ENCODE data around the gene TTC22.
"Not testable (repeated sequence)": the region's sequence is repeated elsewhere in the genome, so short reads cannot be mapped to it uniquely, and the experiment has no call there.

TTC22 gene

GRCh38 chr1:54787604-54788003, 13.5 kb downstream of the TTC22 start:
- in situ Hi-C loops (cut with HindIII; ENCODE audit: low sequenced_read_pairs) = no loop called here

- in situ Hi-C loops (cut with HindIII; ENCODE audit: low sequenced_read_pairs) = no loop called here
Measured at GRCh38 chr1:54786778-54787177, 14.3 kb downstream of the TTC22 start.

DNA sequence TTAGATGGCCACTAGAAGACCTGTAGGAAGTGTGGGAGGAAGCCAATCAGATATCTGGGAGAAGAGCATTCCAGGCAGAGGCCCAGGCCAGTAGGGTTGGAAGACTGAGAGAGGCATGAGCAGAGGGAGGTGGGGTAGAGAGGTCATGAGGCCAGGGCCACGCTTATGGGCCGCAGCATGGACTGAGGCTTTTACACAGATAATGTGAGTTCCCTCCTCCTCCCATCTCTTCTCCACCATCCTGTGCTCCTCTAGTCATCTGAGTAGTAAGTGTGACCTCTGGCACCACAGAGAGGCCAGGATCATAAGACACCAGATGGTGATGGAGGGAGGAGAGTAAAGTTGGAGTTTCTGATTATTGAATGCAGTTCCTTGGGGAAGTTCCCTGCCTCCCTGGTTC, 17.1 kb downstream of the TTC22 start:
- in situ Hi-C loops (cut with HindIII; ENCODE audit: low sequenced_read_pairs) = no loop called here

DNA sequence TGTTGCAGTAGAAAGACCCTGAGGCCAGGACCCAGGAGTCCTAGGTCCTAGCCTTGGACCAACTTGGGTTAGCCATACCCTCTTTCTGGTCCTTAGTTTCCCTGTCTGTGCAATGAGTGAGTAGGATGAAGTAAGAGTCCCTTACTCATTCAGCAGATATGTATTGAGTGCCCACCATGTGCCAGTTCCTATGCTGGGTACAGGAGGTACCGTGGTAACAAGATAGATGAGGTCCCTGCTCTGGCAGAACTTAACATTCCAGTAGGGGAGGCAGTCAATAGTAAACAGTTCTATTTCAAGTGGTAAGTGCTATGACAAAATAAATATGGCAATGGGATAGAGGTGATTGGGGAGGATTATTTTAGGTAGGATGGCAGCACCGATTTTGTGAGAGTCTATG, 18.5 kb downstream of the TTC22 start:
- in situ Hi-C loops (cut with HindIII; ENCODE audit: low sequenced_read_pairs) = no loop called here

- in situ Hi-C loops (cut with HindIII; ENCODE audit: low sequenced_read_pairs) = no loop called here
Measured at GRCh38 chr1:54782156-54782555, 19.0 kb downstream of the TTC22 start.

GRCh38 chr1:54781023-54781723, 19.9 kb downstream of the TTC22 start:
- in situ Hi-C loops (cut with HindIII; ENCODE audit: low sequenced_read_pairs) = no loop called here

GRCh38 chr1:54777431-54777830, 23.7 kb downstream of the TTC22 start:
- in situ Hi-C loops (cut with HindIII; ENCODE audit: low sequenced_read_pairs) = no loop called here

- in situ Hi-C loops (cut with HindIII; ENCODE audit: low sequenced_read_pairs) = no loop called here
Measured at GRCh38 chr1:54777011-54777410, 24.1 kb downstream of the TTC22 start.

- in situ Hi-C loops (cut with HindIII; ENCODE audit: low sequenced_read_pairs) = not testable (repeated sequence)
Measured at GRCh38 chr1:54775828-54776721, 25.0 kb downstream of the TTC22 start.

DNA sequence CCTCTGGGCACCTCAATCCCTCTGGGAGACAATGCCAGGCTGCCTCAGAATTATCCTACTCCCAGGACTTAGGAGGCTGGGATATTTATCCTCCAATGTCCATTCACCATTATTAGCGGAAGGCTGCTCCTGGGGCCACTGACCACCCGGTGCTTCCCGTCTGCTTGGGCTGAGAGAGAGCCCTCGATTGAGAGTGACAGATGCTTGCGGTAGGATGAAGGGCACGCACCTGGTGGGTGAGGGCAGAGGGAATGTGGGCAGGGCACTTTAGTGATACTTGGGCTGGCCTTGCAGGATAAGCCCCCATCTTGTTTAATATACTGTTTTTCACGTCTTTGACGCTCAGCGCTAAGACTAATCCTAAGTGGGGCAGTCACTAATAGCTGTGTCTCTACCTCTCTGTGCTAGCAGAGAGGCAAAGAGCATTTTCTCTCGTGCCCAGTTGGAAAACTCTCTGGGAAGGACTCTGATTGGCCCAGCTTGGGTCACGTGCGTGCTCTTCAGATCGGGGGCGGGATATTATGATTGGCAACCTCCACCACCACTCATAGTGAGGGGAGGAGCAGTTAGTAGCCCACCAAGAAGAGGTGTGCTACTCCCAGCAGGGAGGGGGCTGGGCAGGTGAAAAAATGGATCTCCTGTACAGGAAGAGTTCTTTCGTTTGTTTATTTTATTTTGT, 26.2 kb downstream of the TTC22 start:
- in situ Hi-C loops (cut with HindIII; ENCODE audit: low sequenced_read_pairs) = no loop called here

DNA sequence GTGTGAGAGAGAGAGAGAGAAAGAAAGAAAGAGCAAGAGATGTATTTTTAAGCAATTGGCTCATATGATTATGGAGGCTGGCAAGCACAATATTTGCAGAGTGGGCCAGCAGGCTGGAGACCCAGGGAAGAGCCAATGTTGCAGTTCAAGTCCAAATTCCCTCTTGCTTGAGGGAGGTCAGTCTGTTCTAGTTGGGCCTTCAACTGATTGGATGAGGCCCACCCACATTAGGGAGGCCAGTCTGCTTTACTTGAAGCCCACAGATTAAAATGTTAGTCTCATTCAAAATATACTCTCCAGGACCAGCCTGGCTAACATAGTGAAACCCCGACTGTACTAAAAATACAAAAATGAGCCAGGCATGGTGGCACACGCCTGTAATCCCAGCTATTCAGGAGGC, 28.2 kb downstream of the TTC22 start:
- in situ Hi-C loops (cut with HindIII; ENCODE audit: low sequenced_read_pairs) = no loop called here

GRCh38 chr1:54768093-54768492, 33.0 kb downstream of the TTC22 start:
- in situ Hi-C loops (cut with HindIII; ENCODE audit: low sequenced_read_pairs) = no loop called here

DNA sequence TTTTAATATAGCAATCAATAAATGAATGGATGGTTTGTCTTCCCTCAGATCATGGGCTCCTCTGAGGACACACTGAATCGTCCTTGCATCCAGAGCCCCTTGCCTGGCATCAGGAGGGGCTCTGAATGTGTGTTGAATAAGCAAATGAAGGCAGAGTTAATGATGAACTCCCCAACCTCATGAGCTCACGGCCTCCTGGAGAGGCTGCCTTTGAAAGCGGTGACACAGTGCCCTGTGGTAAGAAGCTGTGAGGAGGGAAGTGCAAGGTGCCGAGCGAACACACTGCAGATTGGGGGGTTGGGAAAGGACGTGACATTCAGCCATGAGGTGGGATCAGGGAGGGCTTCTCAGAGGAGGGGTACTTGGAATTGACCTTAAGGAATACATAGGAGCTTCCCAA, 33.6 kb downstream of the TTC22 start:
- in situ Hi-C loops (cut with HindIII; ENCODE audit: low sequenced_read_pairs) = no loop called here

GRCh38 chr1:54766726-54767125, 34.4 kb downstream of the TTC22 start:
- in situ Hi-C loops (cut with HindIII; ENCODE audit: low sequenced_read_pairs) = no loop called here

DNA sequence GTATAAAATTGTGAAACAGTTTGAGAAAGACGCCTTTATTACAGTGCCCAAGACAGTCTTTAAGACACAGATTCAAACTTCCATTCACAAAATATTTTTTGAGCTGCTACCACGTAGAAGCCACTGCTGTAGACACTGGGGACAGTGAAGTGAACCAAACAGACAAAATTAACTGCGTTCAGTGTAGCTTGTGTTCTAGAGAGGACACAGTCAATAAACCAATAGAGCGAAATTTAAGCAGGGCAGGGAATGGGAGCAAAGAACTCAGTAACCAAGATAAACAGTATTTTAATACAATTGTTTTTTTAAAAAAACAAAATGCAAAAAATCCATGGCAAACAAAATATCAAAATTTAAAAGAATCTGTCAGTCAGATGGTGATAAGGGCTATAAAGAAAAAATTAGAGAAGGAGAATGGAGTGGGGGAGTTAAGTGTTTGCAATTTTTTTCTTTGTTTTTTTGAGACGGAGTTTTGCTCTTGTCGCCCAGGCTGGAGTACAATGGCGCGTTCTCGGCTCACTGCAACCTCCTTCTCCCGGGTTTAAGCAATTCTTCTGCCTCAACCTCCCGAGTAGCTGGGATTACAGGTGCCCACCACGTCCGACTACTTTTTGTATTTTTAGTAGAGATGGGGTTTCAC, 36.1 kb downstream of the TTC22 start:
- in situ Hi-C loops (cut with HindIII; ENCODE audit: low sequenced_read_pairs) = no loop called here

GRCh38 chr1:54764133-54764921, 36.8 kb downstream of the TTC22 start, which contains the start of gene PARS2:
PARS2 (minus strand) TSS chr1:54764523; CDS start chr1:54759161, 5,362 bp downstream.
- in situ Hi-C loops (cut with HindIII; ENCODE audit: low sequenced_read_pairs) = no loop called here

- in situ Hi-C loops (cut with HindIII; ENCODE audit: low sequenced_read_pairs) = no loop called here
Measured at GRCh38 chr1:54763816-54764132, 37.3 kb downstream of the TTC22 start.

- in situ Hi-C loops (cut with HindIII; ENCODE audit: low sequenced_read_pairs) = loop anchor here (5.0 to 10.0 kb wide), 2 partner anchors 37 to 664 kb away; no protein-coding TSS in a partner anchor
Measured at GRCh38 chr1:54758678-54759348, 42.3 kb downstream of the TTC22 start.

DNA sequence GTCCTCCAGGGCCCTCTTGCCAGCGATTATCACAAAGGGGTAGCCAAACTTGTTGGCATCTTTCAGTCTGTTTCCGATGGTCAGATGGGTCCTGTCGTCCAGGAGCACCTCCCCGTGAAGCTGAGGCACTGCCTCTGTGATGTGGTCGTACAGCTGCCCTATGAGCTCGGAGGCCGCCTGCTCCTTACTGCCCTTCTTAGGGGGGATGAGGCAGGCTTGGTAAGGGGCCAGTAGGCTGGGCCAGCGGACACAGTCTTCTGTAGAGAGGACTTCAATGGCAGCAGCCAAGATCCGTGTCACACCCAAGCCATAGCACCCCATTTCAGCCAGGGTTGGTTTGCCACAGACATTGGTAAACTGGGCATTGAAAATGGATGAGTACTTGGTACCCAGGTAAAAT, 43.3 kb downstream of the TTC22 start:
- in situ Hi-C loops (cut with HindIII; ENCODE audit: low sequenced_read_pairs) = loop anchor here (5.0 to 10.0 kb wide), 2 partner anchors 36 to 663 kb away; no protein-coding TSS in a partner anchor

Data from DLD1 (cell line).